WERI-Rb-1 (cell line): ENCODE data around the gene ARHGEF9.

ENCODE experiments used
- DNase-seq: peaks from one replicate; pipeline ENCODE4 v3.0.0-alpha.2; 2020
- H3K27ac ChIP-seq: fragments of 250-450 bp; sonication (Bioruptor Pico); 2 replicates; pipeline ENCODE4 v1.5.1; 2020; ENCODE audit warnings: mild to moderate bottlenecking, moderate library complexity
- H3K27me3 ChIP-seq: fragments of 250-450 bp; sonication (Bioruptor Pico); 2 replicates; pipeline ENCODE4 v1.5.1; 2021; ENCODE audit warnings: mild to moderate bottlenecking, low read depth, moderate library complexity; ENCODE audit not compliant: insufficient read depth, severe bottlenecking
- H3K36me3 ChIP-seq: fragments of 250-450 bp; sonication (Bioruptor Pico); 2 replicates; pipeline ENCODE4 v1.5.1; 2020; ENCODE audit warnings: mild to moderate bottlenecking, moderate library complexity
- H3K4me3 ChIP-seq: 2 replicates; pipeline ENCODE4 v1.5.1; 2011; ENCODE audit warnings: low read depth, mild to moderate bottlenecking, control low read depth, low read length
- H3K9me3 ChIP-seq: fragments of 250-450 bp; sonication (Bioruptor Pico); 2 replicates; pipeline ENCODE4 v1.5.1; 2021; ENCODE audit warnings: mild to moderate bottlenecking, moderate library complexity; ENCODE audit not compliant: severe bottlenecking
- CTCF ChIP-seq: IDR thresholded peaks from 2 replicates; pipeline ENCODE4 v1.5.1; 2011; ENCODE audit warnings: low read depth, mild to moderate bottlenecking, control low read depth, inconsistent platforms, low read length

ARHGEF9 gene

GRCh38 chrX:63746278-63746677 is 38.7 kb downstream of the ARHGEF9 start:
- TF ChIP-seq CTCF: no peak
- H3K27ac ChIP-seq: no peak overlapping the region
- DNase-seq: no peak

DNA sequence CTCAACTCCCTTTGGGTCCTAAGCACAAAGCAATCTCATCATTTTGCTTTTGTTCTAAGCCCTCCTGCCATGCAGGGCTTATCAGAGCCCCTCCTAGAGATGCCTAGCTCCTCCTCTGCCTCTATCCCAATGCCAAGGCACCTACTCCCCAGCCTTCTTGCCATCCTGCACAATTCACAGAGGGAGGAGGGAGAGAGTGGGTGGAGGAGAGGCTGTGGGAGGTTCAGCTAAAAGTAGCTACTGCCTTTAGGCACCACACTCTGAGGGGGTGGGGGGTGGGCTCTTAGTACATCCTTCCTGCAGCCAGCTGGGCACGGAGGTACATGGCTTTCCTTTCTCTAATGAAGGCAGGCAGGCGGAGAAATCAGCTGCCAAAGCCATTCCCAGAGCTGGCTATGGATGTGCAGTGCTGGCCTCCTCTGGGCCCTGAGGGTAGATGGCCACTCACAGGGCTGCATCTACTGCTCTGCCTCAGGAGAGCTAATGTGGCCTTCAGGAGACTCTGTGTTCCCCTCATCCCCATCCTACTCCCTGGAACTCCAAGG is 40.1 kb downstream of the ARHGEF9 start:
- Histone ChIP-seq H3K4me3 (no peak overlapping the region), H3K27me3 (no peaks in the 10 kb centered on the region), H3K9me3 (no peaks in the 10 kb centered on the region), H3K27ac (no peak overlapping the region), H3K36me3 (no peaks in the 10 kb centered on the region; the same call in 1 of the 2 replicates)
- DNase-seq: no peak
- TF ChIP-seq CTCF: no peak

More at GRCh38 chrX:63746278-63746677, 38.7 kb downstream of the ARHGEF9 start:
- no peaks in the 10 kb centered on the region for H3K9me3 ChIP-seq
- H3K36me3 ChIP-seq: no peaks in the 10 kb centered on the region; the same call in 1 of the 2 replicates
- H3K4me3 ChIP-seq: no peak overlapping the region
- no peaks in the 10 kb centered on the region for H3K27me3 ChIP-seq

DNA sequence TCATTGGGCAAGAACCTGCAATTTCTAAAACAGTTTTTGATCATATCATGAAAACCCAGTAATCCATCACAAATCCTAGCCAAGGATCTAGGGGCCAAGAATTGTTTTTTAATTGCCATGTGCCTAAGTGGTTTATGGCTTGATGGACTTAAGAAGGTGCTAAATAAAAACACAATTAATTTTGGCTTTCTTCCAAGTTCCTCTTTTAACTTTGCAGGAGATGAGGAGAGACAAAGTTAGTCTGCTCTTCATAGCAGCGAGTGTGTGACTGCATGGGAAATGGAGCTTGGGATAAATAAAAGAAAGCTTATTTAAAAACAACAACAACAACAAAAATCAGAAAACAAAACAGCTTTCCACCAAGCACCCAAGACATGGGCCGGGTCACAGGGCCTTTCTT is 41.4 kb downstream of the ARHGEF9 start:
- TF ChIP-seq CTCF: no peak
- Histone ChIP-seq H3K27me3 (no peaks in the 10 kb centered on the region), H3K4me3 (no peak overlapping the region), H3K9me3 (no peaks in the 10 kb centered on the region), H3K27ac (no peak overlapping the region), H3K36me3 (no peaks in the 10 kb centered on the region; the same call in 1 of the 2 replicates)
- no peak for DNase-seq

GRCh38 chrX:63740382-63740781 is 44.6 kb downstream of the ARHGEF9 start:
- Histone ChIP-seq H3K9me3 (no peaks in the 10 kb centered on the region), H3K36me3 (no peaks in the 10 kb centered on the region; the same call in 1 of the 2 replicates), H3K4me3 (no peak overlapping the region), H3K27me3 (no peaks in the 10 kb centered on the region), H3K27ac (no peak overlapping the region)
- no peak for DNase-seq
- TF ChIP-seq CTCF: no peak

GRCh38 chrX:63739885-63740284 is 45.1 kb downstream of the ARHGEF9 start:
- Histone ChIP-seq H3K36me3 (no peaks in the 10 kb centered on the region; the same call in 1 of the 2 replicates), H3K9me3 (no peaks in the 10 kb centered on the region), H3K4me3 (no peak overlapping the region), H3K27ac (no peak overlapping the region), H3K27me3 (no peaks in the 10 kb centered on the region)
- 0 out of 2 replicates have a peak, but pooled peaks have one; percentile 25 for TF ChIP-seq CTCF
- DNase-seq: no peak

DNA sequence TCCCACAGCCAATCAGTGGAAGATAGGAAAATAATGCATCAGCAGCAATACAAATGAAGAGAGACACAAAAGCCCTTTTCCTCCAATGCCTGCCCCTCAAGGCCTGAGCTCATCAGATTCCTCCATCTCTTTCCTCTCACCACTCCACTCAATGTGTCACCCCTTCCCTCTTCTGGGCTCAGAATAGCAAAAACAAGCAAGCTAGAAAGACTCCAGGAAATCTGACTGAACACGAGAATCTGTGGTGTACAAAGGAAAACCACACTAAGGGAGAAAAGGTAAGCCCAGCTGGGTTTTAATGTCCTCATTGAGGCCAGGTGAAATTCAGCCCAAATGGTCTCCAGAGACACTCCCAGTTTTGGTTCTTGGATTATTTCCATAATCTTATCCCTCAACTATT is 46.3 kb downstream of the ARHGEF9 start:
- no peak for DNase-seq
- no peaks in the 10 kb centered on the region; the same call in 1 of the 2 replicates for H3K36me3 ChIP-seq
- TF ChIP-seq CTCF: no peak
- no peaks in the 10 kb centered on the region for H3K27me3 ChIP-seq
- no peak overlapping the region for H3K4me3 ChIP-seq
- no peak overlapping the region for H3K27ac ChIP-seq
- H3K9me3 ChIP-seq: no peaks in the 10 kb centered on the region
